Skeletal muscle tissue (tissue), 4 donors: ENCODE measurements around the gene KDM6A. TPM values are rescaled to one million over a fixed set of nuclear protein-coding genes. Genes with fewer than 3 reads are reported as not detected.

Source experiments
- H3K27ac ChIP-seq: one replicate; pipeline ENCODE4 v1.7.0; 2013; ENCODE audit warnings: mild to moderate bottlenecking, low read depth, low read length, inconsistent platforms
- H3K27me3 ChIP-seq, 3 donors: one replicate each; pipeline ENCODE4 v1.7.0; 2013; ENCODE audit warnings: low read length in 3 of 3; ENCODE audit not compliant: control insufficient read depth in 3 of 3, insufficient read depth in 3 of 3
- H3K36me3 ChIP-seq, 3 donors: one replicate each; pipeline ENCODE4 v1.7.0; 2013; ENCODE audit warnings: low read length in 3 of 3; ENCODE audit not compliant: control insufficient read depth in 3 of 3, insufficient read depth in 3 of 3
- H3K4me1 ChIP-seq, 3 donors: one replicate each; pipeline ENCODE4 v1.7.0; 2013; ENCODE audit warnings: low read length in 3 of 3, mild to moderate bottlenecking in 3 of 3; ENCODE audit not compliant: control insufficient read depth in 3 of 3, insufficient read depth in 3 of 3
- H3K4me3 ChIP-seq, 3 donors: one replicate each; pipeline ENCODE4 v1.7.0; 2013; ENCODE audit warnings: low read length in 3 of 3
- H3K9ac ChIP-seq, 3 donors: one replicate each; pipeline ENCODE4 v1.7.0; 2013; ENCODE audit warnings: low read length in 3 of 3, mild to moderate bottlenecking in 3 of 3, moderate library complexity in 2 of 3, low read depth in 1 of 3
- H3K9me3 ChIP-seq, 3 donors: one replicate each; pipeline ENCODE4 v1.7.0; 2013; ENCODE audit warnings: low read length in 3 of 3; ENCODE audit not compliant: control insufficient read depth in 3 of 3
- total RNA-seq: library from RNA; depleted of rRNA; stranded (reverse); fragments of >200 nt; gene quantifications from one replicate; pipeline ENCODE4 v1.2.3, GENCODE V29; 2014
- donor health status: Osteomylitis.

KDM6A gene
- total RNA-seq, 1 donor from 2014 or later, result 21.9 TPM

DNA sequence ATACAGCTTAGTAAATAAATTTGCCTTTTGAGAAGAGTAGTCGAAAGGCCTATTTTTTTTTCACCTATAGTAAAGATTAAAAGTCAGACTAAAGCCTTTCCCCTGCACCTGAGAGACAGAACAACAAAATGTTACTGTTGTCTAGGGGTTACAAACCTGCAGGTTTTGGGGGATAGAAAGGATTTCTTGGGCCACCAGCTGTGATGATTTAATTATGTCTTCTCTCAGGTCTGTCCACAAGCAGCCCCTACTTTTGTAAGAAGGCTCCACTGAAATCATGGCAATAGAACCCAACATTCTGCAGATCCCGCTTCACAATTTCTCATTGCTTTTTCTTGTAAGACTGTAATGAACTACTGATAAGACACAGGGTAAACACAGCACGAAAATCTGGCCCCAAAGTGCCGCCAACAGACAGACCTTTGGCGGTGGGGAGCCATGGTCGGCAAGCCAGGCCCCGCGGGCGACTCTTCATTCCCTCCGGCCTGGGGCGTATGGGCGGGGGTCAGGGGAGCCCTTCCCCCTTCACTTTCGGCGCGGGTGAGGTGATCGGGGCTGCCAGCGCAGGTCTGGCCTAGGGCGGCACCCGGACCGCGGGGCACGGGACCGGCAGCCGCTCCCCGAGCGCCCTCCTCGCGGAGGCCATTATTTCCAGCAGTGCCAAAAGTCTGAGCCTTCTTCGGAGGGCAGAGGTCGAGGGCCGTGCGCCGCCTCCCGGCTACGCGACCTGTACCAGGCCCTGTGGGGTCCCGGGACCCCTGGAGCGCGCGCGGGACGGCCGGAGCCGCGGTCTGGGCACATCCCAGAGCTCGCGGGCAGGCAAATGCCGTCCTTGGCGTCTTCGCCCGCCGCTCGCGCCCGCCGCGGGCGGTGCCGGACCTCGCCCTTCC is 812 bp upstream of the KDM6A start:
- Histone ChIP-seq H3K4me3 (peak overlapping the region; percentile 72 to 82 (median 75)), H3K27ac (peak overlapping the region; percentile 99), H3K9me3 (no peaks in the 10 kb centered on the region), H3K9ac (peak overlapping the region; percentile 87 to 98 (median 91)), H3K4me1 (peaks cover 2 to 11% (median 7%) of the 10 kb centered on the region in 3 donors), H3K27me3 (no peaks in the 10 kb centered on the region), H3K36me3 (no peaks in the 10 kb centered on the region)

DNA sequence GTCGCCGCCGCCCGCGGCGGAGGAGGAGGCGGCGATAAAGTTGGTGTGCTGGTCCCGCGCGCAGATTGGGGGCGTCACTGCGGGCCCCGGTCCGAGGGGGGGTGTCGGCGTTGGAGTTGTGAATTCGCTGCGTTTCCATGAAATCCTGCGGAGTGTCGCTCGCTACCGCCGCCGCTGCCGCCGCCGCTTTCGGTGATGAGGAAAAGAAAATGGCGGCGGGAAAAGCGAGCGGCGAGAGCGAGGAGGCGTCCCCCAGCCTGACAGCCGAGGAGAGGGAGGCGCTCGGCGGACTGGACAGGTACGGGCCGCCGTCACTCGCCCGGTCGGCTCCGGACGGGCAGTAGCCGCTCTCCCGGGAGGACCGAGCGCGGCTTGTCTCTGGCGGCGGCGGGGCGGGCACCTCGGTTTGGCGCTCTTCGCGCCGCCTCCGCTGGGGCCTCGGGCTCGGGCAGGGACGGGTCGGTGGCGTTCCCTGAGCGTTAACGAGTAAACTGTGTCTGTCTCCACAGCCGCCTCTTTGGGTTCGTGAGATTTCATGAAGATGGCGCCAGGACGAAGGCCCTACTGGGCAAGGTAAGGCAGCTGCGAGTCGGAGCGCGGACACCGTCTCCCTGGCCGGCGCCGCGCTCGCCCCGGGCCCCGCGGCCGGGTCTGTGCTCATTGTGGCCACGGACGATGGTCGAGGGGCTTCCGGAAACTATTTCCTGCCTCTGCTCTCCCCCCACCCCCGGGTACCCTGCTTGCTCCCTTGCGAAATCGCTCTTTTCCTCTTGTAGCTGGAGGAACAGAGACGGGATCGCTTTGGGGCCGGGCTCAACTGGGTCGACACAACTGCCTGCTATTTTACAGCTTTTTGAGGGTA is 658 bp downstream of the KDM6A start:
- H3K9ac ChIP-seq, result peak overlapping the region; percentile 79 to 98 (median 93)
- no peaks in the 10 kb centered on the region for H3K36me3 ChIP-seq
- no peaks in the 10 kb centered on the region for H3K9me3 ChIP-seq
- peak overlapping the region; percentile 99 for H3K27ac ChIP-seq
- peak overlapping the region; percentile 75 to 81 (median 78) for H3K4me3 ChIP-seq
- H3K4me1 ChIP-seq, result peaks cover 2 to 11% (median 7%) of the 10 kb centered on the region in 3 donors
- H3K27me3 ChIP-seq, result no peaks in the 10 kb centered on the region

DNA sequence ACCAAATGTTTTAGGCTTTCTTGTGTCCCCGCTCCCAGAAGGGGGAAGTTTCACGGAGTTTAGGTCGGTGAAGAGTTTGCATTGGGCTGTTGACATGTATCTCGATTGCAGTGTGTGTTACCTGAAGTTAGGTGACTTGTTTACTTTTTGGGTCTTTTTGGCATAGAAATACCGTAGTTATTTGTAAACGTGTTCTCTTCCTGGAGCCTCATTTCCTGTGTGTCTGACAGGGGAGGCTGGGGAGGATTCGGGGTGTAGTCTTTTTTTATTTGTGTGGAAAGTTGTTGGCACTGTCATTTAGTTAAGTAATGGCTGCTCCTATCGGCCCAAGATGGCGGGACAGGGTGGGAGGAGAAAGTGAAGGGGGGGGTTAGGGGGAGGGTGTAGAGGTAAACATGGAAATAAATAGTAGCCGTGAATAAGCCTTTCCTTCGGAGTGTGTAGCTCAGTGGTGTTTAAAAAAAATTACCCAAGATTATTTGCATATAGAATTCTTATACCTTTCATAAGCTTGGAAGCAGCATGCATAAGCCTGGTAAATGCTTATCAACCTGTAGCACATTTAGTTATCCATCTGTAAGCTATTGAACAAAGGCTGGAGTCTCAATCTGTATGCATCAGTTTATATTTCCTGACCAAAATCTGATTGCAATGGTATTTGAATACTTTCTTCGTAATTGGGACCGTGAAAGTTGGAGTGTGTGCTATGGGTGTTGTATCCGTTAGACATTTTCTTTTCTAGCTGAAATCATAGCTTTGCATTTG is 1.6 kb downstream of the KDM6A start:
- Histone ChIP-seq H3K9me3 (no peaks in the 10 kb centered on the region), H3K27me3 (no peaks in the 10 kb centered on the region), H3K36me3 (no peaks in the 10 kb centered on the region), H3K4me3 (peak overlapping the region; percentile 75 to 81 (median 78)), H3K9ac (peak overlapping the region; percentile 79 to 98 (median 93)), H3K4me1 (peaks cover 2 to 11% (median 7%) of the 10 kb centered on the region in 3 donors), H3K27ac (peak overlapping the region; percentile 99)

DNA sequence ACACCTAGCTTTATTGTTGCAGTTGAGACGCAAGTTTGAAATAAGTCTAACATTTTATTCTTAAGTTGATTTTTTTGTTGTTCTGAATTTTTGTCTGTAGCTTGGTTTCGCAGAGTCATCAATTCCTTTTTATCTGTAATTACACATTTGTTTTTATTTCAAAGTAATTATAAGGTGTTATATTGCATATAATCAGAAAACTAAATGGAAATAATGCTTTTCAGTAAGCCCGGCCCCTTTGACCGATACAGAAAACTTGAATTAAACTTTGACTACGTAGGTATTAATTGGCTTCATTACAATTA is 2.1 kb downstream of the KDM6A start:
- Histone ChIP-seq H3K4me3 (peak overlapping the region; percentile 75 to 81 (median 78)), H3K4me1 (peaks cover 2 to 11% (median 7%) of the 10 kb centered on the region in 3 donors), H3K9ac (peak overlapping the region; percentile 72 to 98 (median 93)), H3K9me3 (no peaks in the 10 kb centered on the region), H3K27me3 (no peaks in the 10 kb centered on the region), H3K36me3 (no peaks in the 10 kb centered on the region), H3K27ac (peak overlapping the region; percentile 99)

DNA sequence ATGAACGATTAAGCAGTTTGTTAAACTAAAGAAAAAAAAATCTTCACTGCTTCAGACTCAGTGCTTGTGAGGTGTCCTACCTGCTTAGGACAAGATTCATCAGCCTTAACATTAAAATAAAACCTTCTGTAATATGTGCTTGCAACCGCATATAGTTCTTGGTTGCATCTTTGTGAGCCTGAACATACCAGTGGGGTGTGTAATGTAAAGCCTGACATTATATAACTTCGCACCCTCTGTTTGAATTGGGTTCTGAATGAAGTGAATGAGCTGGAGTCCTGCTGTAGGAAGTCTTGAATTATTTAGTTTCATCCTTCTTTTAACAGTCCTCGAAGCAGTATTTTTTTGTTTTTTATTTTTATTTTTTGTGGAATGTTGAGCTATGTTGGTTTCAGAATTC is 3.1 kb downstream of the KDM6A start:
- Histone ChIP-seq H3K27ac (no peak overlapping the region), H3K9ac (peak overlapping the region in 1 of 3 donors; percentile 5), H3K9me3 (no peaks in the 10 kb centered on the region), H3K27me3 (no peaks in the 10 kb centered on the region), H3K36me3 (no peaks in the 10 kb centered on the region), H3K4me1 (peaks cover 2 to 9% (median 6%) of the 10 kb centered on the region in 3 donors), H3K4me3 (peak overlapping the region in 2 of 3 donors; percentile 24 to 78)

DNA sequence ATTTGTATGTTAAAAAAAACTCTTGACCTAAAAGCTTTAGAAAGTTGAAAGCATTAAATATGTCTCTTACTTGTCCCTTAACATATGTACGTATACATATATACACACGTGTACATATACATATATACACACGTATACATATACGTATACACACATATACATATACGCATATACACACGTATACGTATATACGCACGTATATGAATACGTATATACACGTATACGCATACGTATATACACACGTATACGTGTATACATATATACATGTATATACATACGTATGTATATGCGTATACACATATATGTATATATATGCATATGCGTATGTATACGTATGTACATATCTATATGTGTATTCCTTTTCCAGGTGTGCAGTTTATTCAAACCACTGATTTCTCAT is 3.8 kb downstream of the KDM6A start:
- Histone ChIP-seq H3K4me3 (no peak overlapping the region), H3K27me3 (no peaks in the 10 kb centered on the region), H3K9me3 (no peaks in the 10 kb centered on the region), H3K4me1 (peaks cover 2 to 4% (median 4%) of the 10 kb centered on the region in 3 donors), H3K27ac (no peak overlapping the region), H3K36me3 (no peaks in the 10 kb centered on the region), H3K9ac (no peak overlapping the region)

DNA sequence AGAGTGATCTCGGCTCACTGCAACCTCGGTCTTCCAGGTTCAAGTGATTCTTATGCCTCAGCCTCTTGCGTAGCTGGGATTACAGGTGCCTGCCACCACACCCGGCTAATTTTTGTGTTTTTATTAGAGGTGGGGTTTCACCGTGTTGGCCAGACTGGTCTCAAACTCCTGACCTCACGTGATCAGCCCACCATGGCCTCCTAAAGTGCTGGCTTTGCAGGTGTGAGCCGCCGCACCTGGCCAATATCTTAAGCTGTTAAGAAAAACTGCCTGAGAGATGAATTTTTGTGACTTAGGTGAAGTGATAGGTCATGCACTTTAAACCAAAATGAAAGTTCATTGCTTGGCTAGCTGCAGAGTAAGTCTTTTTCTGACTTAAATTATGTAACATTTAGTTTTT is 5.8 kb downstream of the KDM6A start:
- H3K9ac ChIP-seq, result no peak overlapping the region
- H3K9me3 ChIP-seq, result no peaks in the 10 kb centered on the region
- H3K4me3 ChIP-seq, result no peak overlapping the region
- H3K36me3 ChIP-seq, result no peaks in the 10 kb centered on the region
- H3K4me1 ChIP-seq, result peaks cover 2 to 7% (median 4%) of the 10 kb centered on the region in 3 donors
- H3K27me3 ChIP-seq, result no peaks in the 10 kb centered on the region
- H3K27ac ChIP-seq, result no peak overlapping the region

DNA sequence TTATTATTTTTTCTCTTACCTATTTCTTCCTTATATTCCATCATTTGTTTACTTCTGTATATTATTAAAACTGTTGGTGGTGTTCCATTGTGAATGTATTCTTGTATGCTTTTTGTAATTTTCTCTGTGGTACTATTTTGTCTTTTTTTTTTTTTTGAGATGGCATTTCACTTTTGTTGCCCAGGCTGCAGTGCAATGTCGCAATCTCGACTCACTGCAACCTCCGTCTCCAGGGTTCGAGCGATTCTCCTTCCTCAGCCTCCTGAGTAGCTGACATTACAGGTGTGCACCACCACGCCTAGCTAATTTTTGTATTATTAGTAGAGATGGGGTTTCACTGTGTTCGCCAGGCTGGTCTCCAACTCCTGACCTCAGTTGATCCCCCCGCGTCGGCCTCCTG is 8.6 kb downstream of the KDM6A start:
- Histone ChIP-seq H3K4me3 (no peak overlapping the region), H3K27me3 (no peaks in the 10 kb centered on the region), H3K9me3 (no peaks in the 10 kb centered on the region), H3K9ac (no peak overlapping the region), H3K27ac (no peak overlapping the region), H3K4me1 (peaks cover 3 to 5% (median 4%) of the 10 kb centered on the region in 3 donors), H3K36me3 (no peaks in the 10 kb centered on the region)

DNA sequence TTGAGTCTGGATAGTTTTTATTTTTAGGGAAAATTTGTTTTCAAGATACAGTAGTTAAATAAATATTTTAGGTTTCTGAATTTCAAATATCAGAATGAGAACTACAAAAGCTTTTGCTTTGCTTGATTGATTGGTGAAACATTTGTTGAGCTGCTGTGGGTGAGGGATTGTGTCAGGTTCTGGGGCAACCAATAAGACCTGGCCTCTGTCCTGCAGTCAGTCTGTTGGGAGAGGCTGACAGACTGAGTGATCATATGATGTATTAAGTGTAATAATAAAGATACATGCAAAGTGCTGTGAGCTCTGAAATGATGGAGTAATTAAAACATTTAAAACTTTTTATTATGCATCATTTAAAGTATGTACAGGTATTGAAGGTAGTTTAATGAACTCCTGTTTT is 9.6 kb downstream of the KDM6A start:
- no peak overlapping the region for H3K4me3 ChIP-seq
- H3K27ac ChIP-seq, result no peak overlapping the region
- no peaks in the 10 kb centered on the region for H3K27me3 ChIP-seq
- H3K9ac ChIP-seq, result no peak overlapping the region
- H3K36me3 ChIP-seq, result no peaks in the 10 kb centered on the region
- H3K4me1 ChIP-seq, result peaks cover 0 to 3% (median 2%) of the 10 kb centered on the region in 3 donors
- H3K9me3 ChIP-seq, result no peaks in the 10 kb centered on the region
